ENCODE results near the gene TFR2.
"Not testable (repeated sequence)": the region's sequence is repeated elsewhere in the genome, so short reads cannot be mapped to it uniquely, and the experiment has no call there.

The TFR2 gene

DNA sequence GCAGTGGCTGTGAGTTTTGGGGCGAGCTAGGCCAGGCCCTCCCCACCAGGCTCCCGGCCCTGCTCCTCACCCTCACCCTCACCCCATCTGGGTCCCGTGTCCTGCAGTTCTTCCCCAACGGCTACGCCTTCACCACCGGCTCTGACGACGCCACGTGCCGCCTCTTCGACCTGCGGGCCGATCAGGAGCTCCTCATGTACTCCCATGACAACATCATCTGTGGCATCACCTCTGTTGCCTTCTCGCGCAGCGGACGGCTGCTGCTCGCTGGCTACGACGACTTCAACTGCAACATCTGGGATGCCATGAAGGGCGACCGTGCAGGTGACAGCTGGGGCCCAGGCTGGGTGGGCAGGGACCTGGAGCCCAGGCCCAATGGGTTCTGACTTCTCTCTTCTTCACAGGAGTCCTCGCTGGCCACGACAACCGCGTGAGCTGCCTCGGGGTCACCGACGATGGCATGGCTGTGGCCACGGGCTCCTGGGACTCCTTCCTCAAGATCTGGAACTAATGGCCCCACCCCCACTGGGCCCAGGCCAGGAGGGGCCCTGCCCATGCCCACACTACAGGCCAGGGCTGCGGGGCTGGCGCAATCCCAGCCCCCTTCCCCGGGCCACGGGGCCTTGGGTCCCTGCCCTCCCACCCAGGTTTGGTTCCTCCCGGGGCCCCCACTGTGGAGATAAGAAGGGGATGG is 37.1 kb upstream of the TFR2 start:
- DNase-seq (ENCODE audit: low read depth): no peak

DNA sequence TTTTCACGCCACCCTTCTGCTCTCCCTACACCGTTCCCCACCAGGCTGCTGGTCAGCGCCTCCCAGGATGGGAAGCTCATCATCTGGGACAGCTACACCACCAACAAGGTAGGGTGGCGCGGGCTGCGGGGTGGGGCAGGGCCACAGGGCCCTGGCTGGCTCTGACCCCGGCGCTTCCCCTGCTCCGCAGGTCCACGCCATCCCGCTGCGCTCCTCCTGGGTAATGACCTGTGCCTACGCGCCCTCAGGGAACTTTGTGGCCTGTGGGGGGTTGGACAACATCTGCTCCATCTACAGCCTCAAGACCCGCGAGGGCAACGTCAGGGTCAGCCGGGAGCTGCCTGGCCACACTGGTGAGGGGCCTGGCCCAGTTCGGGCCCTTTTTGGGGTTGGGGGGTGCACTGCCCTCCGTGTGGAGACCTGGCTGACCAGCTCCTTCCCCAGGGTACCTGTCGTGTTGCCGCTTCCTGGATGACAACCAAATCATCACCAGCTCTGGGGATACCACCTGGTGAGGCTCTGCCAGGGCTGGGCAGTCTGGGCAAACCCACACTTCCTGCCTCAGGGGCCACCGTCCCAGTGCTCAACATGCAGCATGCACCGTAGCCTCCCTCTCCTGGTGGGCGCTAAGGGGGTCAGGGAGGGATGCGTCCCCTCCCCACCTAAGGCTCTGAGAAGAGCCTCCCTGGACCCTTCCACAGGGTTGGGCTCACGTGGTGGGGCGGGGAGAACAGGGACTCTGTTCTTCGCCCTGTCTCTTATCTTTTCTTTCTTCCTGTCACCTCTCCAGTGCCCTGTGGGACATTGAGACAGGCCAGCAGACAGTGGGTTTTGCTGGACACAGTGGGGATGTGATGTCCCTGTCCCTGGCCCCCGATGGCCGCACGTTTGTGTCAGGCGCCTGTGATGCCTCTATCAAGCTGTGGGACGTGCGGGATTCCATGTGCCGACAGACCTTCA is 36.2 kb upstream of the TFR2 start:
- no peak for DNase-seq (ENCODE audit: low read depth)

DNA sequence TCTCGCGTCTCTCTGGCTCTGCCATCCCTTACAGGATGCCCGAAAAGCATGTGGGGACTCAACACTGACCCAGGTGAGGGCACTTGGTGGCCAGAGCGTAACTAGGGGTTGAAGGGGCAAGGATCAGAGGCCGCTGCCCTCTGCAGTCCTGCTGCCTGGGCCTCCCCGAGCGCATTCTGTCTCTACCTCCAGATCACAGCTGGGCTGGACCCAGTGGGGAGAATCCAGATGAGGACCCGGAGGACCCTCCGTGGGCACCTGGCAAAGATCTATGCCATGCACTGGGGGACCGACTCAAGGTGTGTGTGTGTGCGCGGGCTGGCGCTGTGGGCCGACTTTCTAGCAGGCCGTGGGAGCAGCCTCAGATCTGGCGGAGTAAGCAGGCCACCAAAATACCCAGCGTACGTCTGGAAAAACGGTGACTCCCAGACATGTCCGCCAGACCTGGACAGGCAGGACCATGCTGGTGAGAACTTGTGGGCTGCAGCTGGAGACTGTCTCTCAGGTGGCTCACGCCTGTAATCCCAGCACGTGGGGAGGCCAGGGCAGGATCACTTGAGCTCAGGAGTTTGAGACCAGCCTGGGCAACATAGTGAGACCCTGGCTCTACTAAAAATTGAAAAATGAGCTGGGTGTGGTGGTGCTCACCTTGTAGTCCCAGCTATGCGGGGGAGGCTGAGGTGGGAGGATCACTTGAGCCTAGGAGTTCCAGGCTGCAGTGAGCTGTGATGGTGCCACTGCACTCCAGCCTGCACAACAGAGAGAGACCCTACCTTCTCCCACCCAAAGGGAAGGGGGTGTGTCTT is 35.4 kb upstream of the TFR2 start:
- DNase-seq (ENCODE audit: low read depth): no peak

DNA sequence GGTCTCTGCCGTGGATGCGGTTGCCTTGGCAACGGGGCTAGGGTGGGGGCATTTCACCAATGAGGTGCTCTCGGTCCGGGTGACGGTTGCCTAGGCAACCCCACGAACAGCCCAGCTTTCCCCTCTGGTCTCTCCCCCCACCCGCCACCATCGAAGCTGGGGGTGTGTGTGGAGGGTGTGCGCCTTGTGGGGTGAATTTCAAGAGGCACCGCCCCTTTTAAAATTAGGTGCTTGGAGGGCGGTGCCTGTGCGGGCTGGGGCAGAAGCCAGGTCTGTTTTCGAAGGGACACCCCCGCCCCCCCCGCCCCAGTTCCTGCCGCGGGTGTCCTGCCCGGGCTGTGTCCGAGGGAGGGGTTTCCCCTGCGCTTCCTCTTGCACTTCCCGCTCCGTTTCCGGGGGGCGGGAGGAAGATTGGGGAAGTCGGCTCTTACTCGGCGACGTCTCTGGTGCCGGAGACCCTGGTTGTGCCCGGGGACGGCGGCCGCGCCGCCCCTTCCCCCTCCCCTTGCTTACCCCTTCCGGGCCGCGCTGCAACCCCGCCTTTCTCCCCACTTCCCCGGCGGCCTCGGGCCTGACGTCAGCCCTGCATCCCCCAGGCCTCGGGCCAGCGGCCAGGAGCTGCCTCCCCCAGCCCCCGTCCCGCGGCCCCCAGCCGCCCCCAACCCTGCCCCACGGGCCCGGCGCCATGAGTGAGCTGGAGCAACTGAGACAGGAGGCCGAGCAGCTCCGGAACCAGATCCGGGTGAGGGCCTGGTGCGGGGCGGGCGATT is 34.4 kb upstream of the TFR2 start:
- DNase-seq (ENCODE audit: low read depth): peak; percentile 55

DNA sequence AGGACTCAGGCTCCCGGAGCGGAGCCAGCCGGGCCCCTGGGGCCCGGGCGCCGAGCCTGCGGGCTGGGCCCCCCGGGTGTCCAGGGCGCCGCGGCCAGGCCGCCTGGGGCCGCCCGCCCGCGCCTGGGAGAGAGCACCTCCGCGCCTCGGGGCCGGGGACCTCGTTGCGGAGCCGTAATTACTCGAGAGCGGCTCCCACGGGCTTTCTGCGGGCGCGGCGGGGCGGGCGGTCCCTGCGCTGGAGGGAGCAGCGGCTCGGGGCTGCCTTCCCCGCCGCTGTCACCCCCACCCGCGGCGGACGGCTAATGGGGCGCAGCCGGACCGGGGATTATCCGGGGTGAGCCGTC is 33.7 kb upstream of the TFR2 start:
- no peak for DNase-seq (ENCODE audit: low read depth)

DNA sequence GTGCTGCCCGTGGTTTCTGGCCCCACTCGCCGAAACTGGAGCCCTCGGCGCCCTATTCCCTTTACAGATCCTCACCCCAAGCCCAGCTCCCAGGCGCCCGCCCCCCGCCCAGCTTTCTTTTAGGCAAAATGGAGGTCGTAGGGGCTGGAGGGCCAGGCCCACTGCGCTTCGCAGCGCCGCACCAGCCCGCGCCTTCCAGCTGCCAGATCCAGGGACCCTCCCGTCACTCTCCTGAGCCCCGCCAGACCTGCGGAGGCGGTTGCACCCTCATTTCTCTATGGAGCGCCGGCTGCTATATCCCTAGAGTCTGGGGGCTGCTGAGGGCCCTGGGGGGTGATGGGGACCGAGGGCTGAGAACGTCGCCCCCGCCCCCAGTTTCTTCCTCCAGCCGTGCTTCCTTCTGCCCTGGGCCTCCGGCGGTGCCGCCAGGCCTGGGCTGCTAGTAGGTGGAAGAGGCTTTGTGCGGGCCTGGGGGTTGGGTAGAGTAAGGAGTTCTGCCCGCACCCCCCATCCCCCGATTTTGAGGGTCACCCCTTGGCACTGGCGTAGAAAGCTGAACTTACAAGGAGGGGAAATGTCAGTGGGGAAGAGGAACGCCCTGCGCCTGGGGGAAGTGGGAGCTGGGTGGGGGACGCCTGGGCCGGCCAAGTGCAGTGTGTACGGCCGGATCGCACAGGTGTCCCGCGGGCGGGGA is 33.2 kb upstream of the TFR2 start:
- DNase-seq (ENCODE audit: low read depth): no peak

DNA sequence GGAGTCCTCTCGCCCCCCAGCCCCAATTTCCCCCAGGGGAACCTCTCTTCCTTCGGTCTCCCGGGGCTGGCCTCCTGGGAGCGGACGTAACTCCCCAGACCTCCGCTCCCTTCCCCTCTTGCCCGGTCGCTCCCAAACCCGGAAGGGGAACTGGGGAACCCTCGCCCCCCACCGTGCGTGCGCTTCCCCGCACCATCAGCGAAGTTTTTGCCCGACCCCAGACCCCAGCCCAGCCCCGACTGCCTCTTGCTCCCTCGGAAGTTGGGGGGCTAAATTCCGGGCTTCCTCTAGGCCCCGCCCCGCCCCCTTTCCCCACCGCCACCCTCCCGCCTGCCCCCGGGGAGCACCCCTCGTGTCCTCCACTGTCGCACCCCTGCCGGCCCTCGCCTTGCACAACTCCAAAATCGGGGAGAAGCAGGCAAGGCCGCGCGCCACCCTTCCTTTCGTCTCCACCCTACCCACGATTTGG is 32.6 kb upstream of the TFR2 start:
- DNase-seq (ENCODE audit: low read depth): no peak

DNA sequence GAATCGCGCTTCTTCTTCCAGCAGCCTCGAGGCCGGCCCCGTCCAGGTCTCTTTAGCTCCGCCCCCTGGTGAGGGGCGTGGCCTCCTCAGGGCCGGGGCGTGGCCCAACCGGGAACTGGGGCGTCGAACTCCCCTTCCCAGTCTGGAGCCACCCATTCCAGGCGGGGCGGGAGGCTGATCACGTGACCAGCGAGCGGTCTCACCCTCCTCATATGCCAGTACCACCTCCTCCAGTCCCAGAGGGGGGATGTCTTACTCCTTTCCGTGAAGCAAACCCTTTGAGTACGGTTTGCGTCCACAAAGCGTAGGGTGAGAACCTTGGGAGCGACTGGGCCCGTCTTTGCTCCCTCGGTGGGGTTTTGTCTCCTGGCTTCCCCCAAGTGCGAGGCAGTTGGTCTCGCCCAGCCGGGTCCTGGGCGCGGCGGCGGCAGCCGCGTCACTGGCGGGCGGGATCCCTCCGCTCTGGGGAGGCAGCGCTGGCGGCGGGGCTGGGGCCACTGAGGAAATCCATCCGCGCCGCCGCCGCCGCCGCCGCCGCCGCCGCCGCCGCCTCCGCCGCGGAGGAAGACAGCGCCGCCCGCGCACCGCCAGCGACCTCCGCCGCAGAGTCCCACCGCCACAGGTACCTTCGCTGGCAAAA is 32.1 kb upstream of the TFR2 start, which contains the start of gene GNB2:
GNB2 (plus strand) TSS at position 439 of the 640 bp plus-strand sequence. CDS start 2,526 bp downstream, outside the sequence.
- DNase-seq (ENCODE audit: low read depth): peak; percentile 99

DNA sequence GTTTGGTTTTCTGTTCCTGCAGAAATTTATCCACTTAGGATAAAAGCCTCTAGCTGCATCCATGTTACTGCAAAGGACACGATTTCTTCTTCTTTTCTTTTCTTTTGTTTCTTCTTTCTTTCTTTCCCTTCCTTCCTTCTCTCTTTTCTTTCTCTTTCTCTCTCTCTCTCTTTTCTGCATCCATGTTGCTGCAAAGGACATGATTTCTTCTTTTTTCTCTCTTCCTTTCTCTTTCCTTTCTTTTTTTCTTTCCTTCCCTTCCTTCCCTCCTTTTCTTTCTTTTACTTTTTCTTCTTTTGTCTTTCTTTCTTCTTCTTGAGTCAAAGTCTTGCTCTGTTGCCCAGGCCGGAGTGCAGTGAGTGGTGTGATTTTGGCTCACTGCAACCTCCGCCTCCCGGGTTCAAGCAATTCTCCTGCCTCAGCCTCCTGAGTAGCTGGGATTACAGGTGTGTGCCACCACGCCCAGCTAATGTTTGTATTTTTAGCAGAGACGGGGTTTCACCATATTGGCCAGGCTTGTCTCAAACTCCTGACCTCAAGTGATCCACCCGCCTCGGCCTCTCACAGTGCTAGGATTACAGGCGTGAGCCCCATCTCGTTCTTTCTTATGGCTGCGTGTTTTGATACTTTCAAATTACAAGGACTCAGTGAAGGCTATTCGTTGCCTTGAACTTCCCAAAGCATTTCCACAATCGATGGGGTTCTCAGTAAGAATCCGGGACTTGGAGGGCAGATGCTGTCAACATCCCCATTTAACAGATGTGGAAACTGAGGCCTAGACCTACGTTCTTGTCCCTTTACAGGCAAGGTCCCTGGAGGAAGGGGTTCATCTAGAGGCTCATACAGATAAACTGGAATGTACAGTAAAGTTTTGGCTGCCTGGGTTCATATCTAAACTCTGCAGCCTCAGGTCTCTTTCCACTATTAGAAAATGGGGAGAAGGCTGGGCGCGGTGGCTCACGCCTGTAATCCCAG is 30.3 kb upstream of the TFR2 start:
- DNase-seq (ENCODE audit: low read depth): no peak

DNA sequence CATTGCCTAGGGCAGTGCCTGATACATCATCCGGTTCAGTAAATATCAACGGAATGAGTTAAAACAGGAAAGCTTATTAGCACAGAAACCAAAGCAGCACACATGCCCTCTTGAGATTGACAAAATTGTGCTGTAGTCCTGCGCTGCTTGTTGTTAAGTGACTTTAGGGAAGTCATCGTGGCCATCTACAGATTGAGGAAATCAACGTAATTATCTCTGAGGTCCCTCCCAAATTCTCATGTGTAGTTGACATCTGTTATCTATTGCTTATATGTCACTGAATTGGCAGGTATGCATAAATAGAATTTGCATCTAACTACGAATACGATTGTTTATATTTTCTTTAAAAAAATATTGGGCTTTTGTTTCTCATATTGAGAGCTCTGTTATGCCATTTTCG is 28.7 kb upstream of the TFR2 start:
- DNase-seq (ENCODE audit: low read depth): no peak

DNA sequence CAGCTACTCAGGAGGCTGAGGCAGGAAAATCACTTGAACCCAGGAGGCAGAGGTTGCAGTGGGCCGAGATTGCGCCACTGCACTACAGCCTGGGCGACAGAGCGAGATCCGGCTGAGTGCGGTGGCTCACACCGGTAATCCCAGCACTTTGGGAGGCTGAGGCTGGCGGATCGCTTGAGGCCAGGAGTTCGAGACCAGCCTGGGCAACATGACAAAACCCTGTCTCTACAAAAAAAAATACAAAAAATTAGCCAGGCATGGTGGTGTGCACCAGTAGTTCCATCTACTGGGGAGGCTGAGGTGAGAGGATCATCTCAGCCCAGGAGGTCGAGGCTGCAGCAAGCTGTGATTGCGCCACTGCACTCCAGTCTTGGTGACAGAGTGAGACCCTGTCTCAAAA is 27.8 kb upstream of the TFR2 start:
- DNase-seq (ENCODE audit: low read depth): not testable (repeated sequence)

DNA sequence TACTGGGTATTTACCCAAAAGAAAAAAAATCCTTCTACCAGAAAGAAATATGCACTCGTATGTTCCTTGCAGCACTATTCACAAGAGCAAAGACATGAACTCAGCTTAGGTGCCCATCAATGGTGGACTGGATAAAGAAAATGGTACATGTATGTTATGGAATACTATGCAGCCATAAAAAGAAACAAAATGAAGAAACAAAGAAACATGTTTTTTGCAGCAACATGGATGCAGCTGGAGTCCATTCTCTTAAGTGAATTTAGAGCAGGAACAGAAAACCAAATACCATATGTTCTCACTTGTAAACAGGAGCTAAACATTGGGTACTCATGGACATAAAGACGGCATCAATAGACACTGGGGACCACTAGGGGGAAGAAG is 26.7 kb upstream of the TFR2 start:
- no peak for DNase-seq (ENCODE audit: low read depth)

DNA sequence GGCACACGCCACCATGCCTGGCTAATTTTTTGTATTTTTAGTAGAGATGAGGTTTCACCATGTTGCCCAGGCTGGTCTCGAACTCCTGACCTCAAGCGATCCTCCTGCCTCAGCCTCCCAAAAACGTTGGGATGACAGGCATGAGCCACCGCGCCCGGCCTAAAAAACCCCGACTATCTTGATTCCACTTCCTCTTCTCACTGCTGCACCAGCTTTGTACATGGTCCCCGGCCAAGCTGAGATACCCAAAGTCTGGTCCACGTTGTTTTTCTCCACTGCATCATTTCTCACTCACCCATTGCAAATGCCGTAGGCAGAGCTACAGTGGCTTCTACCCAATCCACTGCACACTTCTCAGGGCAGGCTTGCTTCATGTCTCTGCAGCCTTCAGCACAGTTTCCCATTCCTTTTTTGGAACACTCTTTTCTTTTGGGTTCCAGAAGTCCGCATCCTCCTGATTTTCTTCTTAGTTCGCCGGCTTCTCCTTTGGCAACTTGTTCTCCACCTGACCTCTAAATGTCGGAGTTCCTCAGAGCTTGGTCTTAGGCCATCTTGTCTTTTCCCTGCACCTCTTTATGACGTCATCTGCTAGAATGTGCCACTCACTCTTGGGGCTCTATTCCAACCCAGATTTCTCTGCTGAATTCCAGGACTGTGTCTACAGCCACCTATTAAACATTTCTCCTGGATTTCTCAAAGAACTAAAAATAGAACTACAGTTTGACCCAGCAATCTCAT is 26.1 kb upstream of the TFR2 start:
- no peak for DNase-seq (ENCODE audit: low read depth)

DNA sequence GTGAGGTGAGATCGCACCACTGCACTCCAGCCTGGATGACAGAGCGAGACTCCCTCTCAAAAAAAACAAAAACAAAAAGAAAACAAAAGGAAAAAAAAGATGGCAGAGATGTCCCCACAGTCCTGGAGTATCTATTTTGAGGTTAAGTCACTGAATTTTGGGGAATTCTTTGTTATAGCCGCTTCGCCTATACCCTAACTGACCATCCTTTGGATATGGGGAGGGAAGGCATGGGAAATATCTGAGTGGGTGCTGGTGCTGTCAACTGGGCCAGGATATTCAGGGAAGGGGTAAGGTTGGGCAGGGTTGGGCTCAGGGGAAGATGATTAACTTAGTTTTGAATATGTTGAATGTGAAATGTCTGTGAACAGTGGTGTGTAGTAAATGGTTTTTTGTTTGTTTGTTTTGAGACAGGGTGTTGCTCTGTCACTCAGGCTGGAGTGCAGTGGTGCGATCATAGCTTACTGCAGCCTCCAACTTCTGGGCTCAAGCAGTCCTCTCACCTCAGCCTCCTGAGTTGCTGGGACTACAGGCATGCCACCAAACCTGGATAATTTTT is 23.9 kb upstream of the TFR2 start:
- no peak for DNase-seq (ENCODE audit: low read depth)

DNA sequence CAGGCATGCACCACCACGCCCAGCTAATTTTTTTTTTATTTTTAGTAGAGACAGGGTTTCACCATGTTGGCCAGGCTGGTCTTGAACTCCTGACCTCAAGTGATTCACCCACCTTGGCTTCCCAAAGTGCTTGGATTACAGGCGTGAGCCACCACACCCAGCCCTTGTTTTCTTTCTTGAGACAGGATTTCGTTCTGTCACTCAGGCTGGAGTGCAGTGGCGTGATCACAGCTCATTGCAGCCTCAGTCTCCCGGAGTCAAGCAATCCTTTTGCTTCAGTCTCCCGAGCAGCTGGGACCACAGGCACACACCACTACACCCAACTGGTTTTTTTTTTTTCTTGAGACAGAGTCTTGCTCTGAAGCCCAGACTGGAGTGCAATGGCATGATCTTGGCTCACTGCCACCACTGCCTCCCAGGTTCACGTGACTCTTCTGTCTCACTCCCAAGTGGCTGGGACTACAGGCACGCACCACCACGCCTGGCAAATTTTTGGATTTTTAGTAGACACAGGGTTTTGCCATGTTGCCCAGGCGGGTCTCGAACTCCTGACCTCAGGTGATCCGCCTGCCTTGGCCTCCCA is 20.9 kb upstream of the TFR2 start:
- not testable (repeated sequence) for DNase-seq (ENCODE audit: low read depth)

DNA sequence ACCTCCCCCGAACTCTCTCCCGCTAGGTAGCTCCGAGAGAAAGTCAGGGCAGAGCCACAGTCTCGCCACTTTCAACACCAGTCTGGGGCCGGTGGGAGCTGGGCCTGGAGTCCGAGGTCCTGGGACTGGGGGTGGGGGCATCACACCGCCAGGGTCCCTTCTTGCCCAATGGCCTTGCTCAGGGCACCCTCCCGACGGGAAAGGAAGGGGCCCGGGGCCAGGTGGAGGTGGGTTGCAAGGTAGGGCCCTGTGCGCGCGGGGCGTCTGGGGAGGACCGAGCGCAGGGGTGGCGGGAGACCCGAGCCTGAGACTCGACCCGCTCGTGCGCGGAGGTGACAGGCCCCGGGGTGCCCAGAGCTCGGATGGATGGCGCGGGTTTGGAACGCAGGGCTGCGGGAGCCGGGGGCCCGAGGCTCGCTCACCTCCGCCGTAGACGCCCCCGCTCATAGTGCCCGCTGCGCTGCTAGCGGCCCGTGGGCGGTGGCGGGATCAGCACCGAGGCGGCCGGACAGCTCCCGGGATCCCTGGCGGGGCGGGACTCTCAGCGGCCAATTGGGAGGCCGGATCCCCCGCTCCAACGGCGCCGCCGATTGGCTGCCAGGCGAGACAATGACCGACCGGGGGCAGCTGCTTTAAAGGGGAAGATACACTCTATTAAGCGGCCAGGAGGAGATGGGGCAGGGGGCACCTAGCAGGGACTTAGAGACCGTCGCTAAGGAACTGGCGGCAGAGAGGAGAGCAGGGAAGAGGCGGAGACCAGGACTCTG is 14.7 kb upstream of the TFR2 start, which contains the start of gene ACTL6B:
ACTL6B (minus strand) TSS at position 541 of the 767 bp plus-strand sequence; CDS start at position 447, 94 bp downstream.
- no peak for DNase-seq (ENCODE audit: low read depth)

Data from fibroblast of the conjunctiva (primary cell).